Activated CD8-positive, alpha-beta T cell treated with anti-CD3 and anti-CD28 coated beads, Interleukin-2, amount 10 ng/mL, durations not matched to agents 7 days and 5 days (primary cell): Measurements from ENCODE around the gene TDRD7. TPM values are rescaled to one million over a fixed set of nuclear protein-coding genes. Genes with fewer than 3 reads are reported as not detected.

Source experiments
- ATAC-seq: fragments of 150-1000 bp; cut with Tn5 transposase; one replicate; pipeline ENCODE4 v1.10.0; 2021; ENCODE audit warnings: moderate library complexity
- CTCF ChIA-PET: fragments of 350-600 bp; sonication (Branson Sonifier 250); formaldehyde crosslinking; loops from one replicate; lab custom pipeline; 2021; ENCODE audit warnings: antibody characterized with exemption; lab: Charles Lee
- POLR2A ChIA-PET: fragments of 350-600 bp; sonication (Branson Sonifier 250); formaldehyde crosslinking; loops from one replicate; lab custom pipeline; 2021; ENCODE audit warnings: antibody characterized with exemption; lab: Charles Lee
- DNase-seq: peaks from one replicate; pipeline ENCODE4 v3.0.0-alpha.2; 2020
- H3K27ac Mint-ChIP-seq: one replicate; pipeline ENCODE4 v1.8.0; 2021; ENCODE audit warnings: mild to moderate bottlenecking, mixed read lengths
- H3K27me3 Mint-ChIP-seq: one replicate; pipeline ENCODE4 v1.8.0; 2021; ENCODE audit warnings: low read depth, mixed read lengths
- H3K36me3 Mint-ChIP-seq: one replicate; pipeline ENCODE4 v1.8.0; 2021; ENCODE audit warnings: low read depth, mixed read lengths
- H3K4me1 Mint-ChIP-seq: one replicate; pipeline ENCODE4 v1.8.0; 2021; ENCODE audit warnings: low read depth, mixed read lengths
- H3K4me3 Mint-ChIP-seq: one replicate; pipeline ENCODE4 v1.8.0; 2021; ENCODE audit warnings: mild to moderate bottlenecking, mixed read lengths
- H3K9me3 Mint-ChIP-seq: one replicate; pipeline ENCODE4 v1.8.0; 2022; ENCODE audit warnings: mixed read lengths; ENCODE audit not compliant: insufficient read depth
- total RNA-seq, 2 experiments: library from RNA; stranded (reverse); gene quantifications; one replicate each; pipeline ENCODE4 v1.2.3, GENCODE V29; 2021

Gene TDRD7
- total RNA-seq, 2 experiments from 2014 or later, result 9.3 to 9.6 TPM

- Mint-ChIP-seq H3K4me3 (peak overlapping the region; percentile 54), H3K36me3 (no peaks in the 10 kb centered on the region), H3K27me3 (peaks cover 44% of the 10 kb centered on the region), H3K9me3 (no peaks in the 10 kb centered on the region), H3K27ac (no peak overlapping the region), H3K4me1 (peaks cover 18% of the 10 kb centered on the region)
- ATAC-seq (peak; percentile 27), DNase-seq (no peak)
- ChIA-PET POLR2A (interaction anchor here (0.8 kb wide), 1 partner anchor 18 kb away, joined by 3 read pairs; no protein-coding TSS in a partner anchor), CTCF (interaction anchor here (0.8 to 1.9 kb wide), 8 partner anchors 9 to 131 kb away, joined by 3 to 9 read pairs (median 4); partner anchors contain the start of genes NCBP1 and TSTD2)
Observed at GRCh38 chr9:97501972-97502221, 90.0 kb downstream of the TDRD7 start.

- Mint-ChIP-seq H3K36me3 (no peaks in the 10 kb centered on the region), H3K9me3 (no peaks in the 10 kb centered on the region), H3K27ac (no peak overlapping the region), H3K4me3 (peak overlapping the region; percentile 54), H3K4me1 (peaks cover 18% of the 10 kb centered on the region), H3K27me3 (peaks cover 44% of the 10 kb centered on the region)
- ChIA-PET CTCF (interaction anchor here (1.0 to 1.9 kb wide), 8 partner anchors 8 to 114 kb away, joined by 3 to 9 read pairs (median 5); no protein-coding TSS in a partner anchor), POLR2A (interaction anchor here (0.8 kb wide), 1 partner anchor 18 kb away, joined by 3 read pairs; no protein-coding TSS in a partner anchor)
- peak; percentile 13 for ATAC-seq
- DNase-seq, result peak; percentile 20
Observed at GRCh38 chr9:97502222-97502983, 90.5 kb downstream of the TDRD7 start.

GRCh38 chr9:97502984-97503861 is 91.3 kb downstream of the TDRD7 start:
- Mint-ChIP-seq H3K9me3 (no peaks in the 10 kb centered on the region), H3K27ac (no peak overlapping the region), H3K4me3 (peak overlapping the region; percentile 4), H3K27me3 (peaks cover 44% of the 10 kb centered on the region), H3K4me1 (peaks cover 18% of the 10 kb centered on the region), H3K36me3 (no peaks in the 10 kb centered on the region)
- ChIA-PET CTCF (interaction anchor here (1.2 to 1.4 kb wide), 5 partner anchors 18 to 95 kb away, joined by 3 to 9 read pairs (median 5); no protein-coding TSS in a partner anchor), POLR2A (no interaction called here)
- ATAC-seq (no peak), DNase-seq (no peak)

GRCh38 chr9:97503862-97504210 is 91.9 kb downstream of the TDRD7 start:
- CTCF ChIA-PET, result interaction anchor here (1.2 kb wide), 2 partner anchors 19 to 35 kb away, joined by 3 read pairs; no protein-coding TSS in a partner anchor
- POLR2A ChIA-PET, result no interaction called here
- no peak for ATAC-seq
- no peak for DNase-seq
- H3K27me3 Mint-ChIP-seq, result peaks cover 46% of the 10 kb centered on the region
- no peaks in the 10 kb centered on the region for H3K36me3 Mint-ChIP-seq
- H3K9me3 Mint-ChIP-seq, result no peaks in the 10 kb centered on the region
- H3K27ac Mint-ChIP-seq, result no peak overlapping the region
- peaks cover 18% of the 10 kb centered on the region for H3K4me1 Mint-ChIP-seq
- H3K4me3 Mint-ChIP-seq, result no peak overlapping the region

GRCh38 chr9:97504381-97505216 is 92.7 kb downstream of the TDRD7 start:
- no peak overlapping the region for H3K4me3 Mint-ChIP-seq
- peaks cover 18% of the 10 kb centered on the region for H3K4me1 Mint-ChIP-seq
- ChIA-PET CTCF (interaction anchor here (1.2 kb wide), 2 partner anchors 19 to 36 kb away, joined by 3 read pairs; no protein-coding TSS in a partner anchor), POLR2A (no interaction called here)
- DNase-seq, result peak; percentile 19
- peaks cover 44% of the 10 kb centered on the region for H3K27me3 Mint-ChIP-seq
- ATAC-seq, result no peak
- H3K36me3 Mint-ChIP-seq, result no peaks in the 10 kb centered on the region
- no peak overlapping the region for H3K27ac Mint-ChIP-seq
- no peaks in the 10 kb centered on the region for H3K9me3 Mint-ChIP-seq

GRCh38 chr9:97505845-97506244 is 93.9 kb downstream of the TDRD7 start:
- DNase-seq, result no peak
- POLR2A ChIA-PET, result no interaction called here
- H3K27me3 Mint-ChIP-seq, result peaks cover 35% of the 10 kb centered on the region
- H3K36me3 Mint-ChIP-seq, result no peaks in the 10 kb centered on the region
- H3K4me1 Mint-ChIP-seq, result peaks cover 17% of the 10 kb centered on the region
- no peak for ATAC-seq
- no peak overlapping the region for H3K27ac Mint-ChIP-seq
- H3K9me3 Mint-ChIP-seq, result no peaks in the 10 kb centered on the region
- CTCF ChIA-PET, result interaction anchor here (1.3 to 1.4 kb wide), 2 partner anchors 10 to 37 kb away, joined by 3 read pairs; no protein-coding TSS in a partner anchor
- H3K4me3 Mint-ChIP-seq, result no peak overlapping the region

- no peak overlapping the region for H3K4me3 Mint-ChIP-seq
- ChIA-PET CTCF (interaction anchor here (1.3 to 1.7 kb wide), 3 partner anchors 9 to 92 kb away, joined by 3 to 4 read pairs (median 3); no protein-coding TSS in a partner anchor), POLR2A (no interaction called here)
- DNase-seq (no peak), ATAC-seq (no peak)
- H3K4me1 Mint-ChIP-seq, result peaks cover 13% of the 10 kb centered on the region
- H3K36me3 Mint-ChIP-seq, result no peaks in the 10 kb centered on the region
- no peaks in the 10 kb centered on the region for H3K9me3 Mint-ChIP-seq
- peaks cover 31% of the 10 kb centered on the region for H3K27me3 Mint-ChIP-seq
- H3K27ac Mint-ChIP-seq, result no peak overlapping the region
Observed at GRCh38 chr9:97506306-97506705, 94.4 kb downstream of the TDRD7 start.

- H3K36me3 Mint-ChIP-seq, result no peaks in the 10 kb centered on the region
- H3K27me3 Mint-ChIP-seq, result peaks cover 31% of the 10 kb centered on the region
- H3K4me3 Mint-ChIP-seq, result no peak overlapping the region
- ATAC-seq (no peak), DNase-seq (no peak)
- H3K4me1 Mint-ChIP-seq, result peaks cover 13% of the 10 kb centered on the region
- no peaks in the 10 kb centered on the region for H3K9me3 Mint-ChIP-seq
- no peak overlapping the region for H3K27ac Mint-ChIP-seq
- ChIA-PET CTCF (interaction anchor here (1.3 to 1.7 kb wide), 3 partner anchors 9 to 92 kb away, joined by 3 to 4 read pairs (median 3); no protein-coding TSS in a partner anchor), POLR2A (no interaction called here)
Observed at GRCh38 chr9:97506787-97507186, 94.9 kb downstream of the TDRD7 start.

GRCh38 chr9:97507428-97507984 is 95.6 kb downstream of the TDRD7 start:
- Mint-ChIP-seq H3K27ac (no peak overlapping the region), H3K9me3 (no peaks in the 10 kb centered on the region), H3K4me1 (peaks cover 10% of the 10 kb centered on the region), H3K4me3 (no peak overlapping the region), H3K27me3 (peaks cover 27% of the 10 kb centered on the region), H3K36me3 (no peaks in the 10 kb centered on the region)
- CTCF ChIA-PET, result interaction anchor here (1.7 kb wide), 1 partner anchor 91 kb away, joined by 4 read pairs; no protein-coding TSS in a partner anchor
- no peak for ATAC-seq
- no peak for DNase-seq
- POLR2A ChIA-PET, result no interaction called here

- H3K9me3 Mint-ChIP-seq, result no peaks in the 10 kb centered on the region
- ATAC-seq (no peak), DNase-seq (no peak)
- CTCF ChIA-PET, result interaction anchor here (1.3 kb wide), 1 partner anchor 40 kb away, joined by 3 read pairs; no protein-coding TSS in a partner anchor
- H3K36me3 Mint-ChIP-seq, result no peaks in the 10 kb centered on the region
- H3K27me3 Mint-ChIP-seq, result peaks cover 16% of the 10 kb centered on the region
- POLR2A ChIA-PET, result no interaction called here
- H3K27ac Mint-ChIP-seq, result no peak overlapping the region
- H3K4me1 Mint-ChIP-seq, result peaks cover 3% of the 10 kb centered on the region
- no peak overlapping the region for H3K4me3 Mint-ChIP-seq
Observed at GRCh38 chr9:97508852-97509251, 97.0 kb downstream of the TDRD7 start.
